ENCODE results near the gene ATP6V1E1.

Gene ATP6V1E1

DNA sequence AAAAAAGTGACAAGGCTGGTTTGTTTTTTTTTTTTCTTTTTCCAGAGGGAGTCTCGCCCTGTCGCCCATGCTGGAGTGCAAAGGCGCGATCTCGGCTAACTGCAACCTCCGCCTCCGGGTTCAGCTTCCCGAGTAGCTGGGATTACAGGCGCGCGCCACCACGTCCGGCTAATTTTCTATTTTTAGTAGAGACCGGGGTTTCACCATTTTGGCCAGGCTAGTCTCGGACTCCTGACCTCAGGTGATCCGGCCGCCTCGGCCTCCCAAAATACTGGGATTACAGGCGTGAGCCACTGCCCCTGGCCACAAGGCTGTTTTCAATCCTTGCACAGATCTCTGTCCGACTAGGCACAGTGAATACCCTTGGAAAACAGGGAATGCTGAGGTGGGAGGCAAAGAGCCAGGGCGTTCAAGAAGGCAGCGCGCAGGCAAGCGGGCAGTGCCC lies 566 bp downstream of the ATP6V1E1 start (continued):
- TF ChIP-seq ZNF624 (tag by site-specific recombination; IDR thresholded peaks at IDR 0.05): no peak
- no peak for TF ChIP-seq ZNF132 (tag by site-specific recombination; IDR thresholded peaks at IDR 0.05; ENCODE audit: borderline replicate concordance)

DNA sequence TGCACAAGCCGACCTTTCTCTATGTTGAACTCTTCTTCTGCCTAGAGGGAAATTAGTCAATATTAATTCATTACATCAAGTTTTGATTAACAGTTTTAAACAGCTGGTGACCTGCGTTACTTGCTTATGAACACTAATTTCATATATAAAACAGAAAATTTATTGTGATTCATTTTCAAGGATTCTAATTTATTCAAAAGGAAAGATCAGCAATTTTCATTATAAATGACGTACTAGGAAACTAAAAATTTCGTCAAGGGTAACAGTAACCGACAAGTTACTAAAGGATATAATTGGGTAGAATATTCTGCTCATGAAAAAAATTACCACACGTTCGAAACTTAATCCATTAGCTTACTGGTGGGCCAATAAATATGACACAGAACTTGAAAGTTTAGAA lies 15.3 kb downstream of the ATP6V1E1 start:
- Histone ChIP-seq H3K36me3 (ENCODE audit: control insufficient read depth in 2 of 2, insufficient read depth in 1 of 2, low read length in 2 of 2) (peaks cover 49 to 63% of the 10 kb centered on the region in 2 experiments), H3K4me3 (ENCODE audit: low read depth, low read length) (no peak overlapping the region), H3K4me1 (ENCODE audit: control insufficient read depth, insufficient read depth, low read length) (no peaks in the 10 kb centered on the region), H3K27ac (ENCODE audit: extremely low read depth, low read depth, low read length) (no peak overlapping the region), H3K9me3 (ENCODE audit: control insufficient read depth, insufficient read depth, low read depth, low read length) (no peaks in the 10 kb centered on the region)
- ChIA-PET CTCF (no interaction called here), POLR2A (no interaction called here)
- TF ChIP-seq GFI1B (tag by site-specific recombination; IDR thresholded peaks at IDR 0.05) (no peak), SALL2 (tag by site-specific recombination; IDR thresholded peaks at IDR 0.05; ENCODE audit: borderline replicate concordance) (no peak)

DNA sequence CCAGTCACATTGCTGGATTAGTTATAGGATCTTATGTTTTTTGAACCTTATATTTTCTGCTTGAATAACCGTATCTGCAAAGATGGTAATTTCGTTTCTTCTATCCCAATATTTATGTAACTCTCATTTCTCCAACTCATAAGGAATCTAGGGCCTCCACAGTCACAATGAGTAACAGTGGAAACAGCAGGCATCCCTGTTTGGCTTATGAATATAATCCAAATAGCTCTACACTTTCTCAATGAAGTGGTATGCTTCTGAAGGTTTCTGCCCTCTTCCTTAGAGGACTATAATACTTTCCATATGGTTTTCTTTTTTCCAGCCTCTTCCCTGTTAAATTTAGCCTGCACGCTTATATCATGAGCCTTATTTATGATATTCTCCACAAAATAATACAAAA lies 16.5 kb downstream of the ATP6V1E1 start:
- no peaks in the 10 kb centered on the region for H3K4me1 ChIP-seq (ENCODE audit: control insufficient read depth, insufficient read depth, low read length)
- peaks cover 37 to 65% of the 10 kb centered on the region in 2 experiments for H3K36me3 ChIP-seq (ENCODE audit: control insufficient read depth in 2 of 2, insufficient read depth in 1 of 2, low read length in 2 of 2)
- no peak overlapping the region for H3K27ac ChIP-seq (ENCODE audit: extremely low read depth, low read depth, low read length)
- no peak overlapping the region for H3K4me3 ChIP-seq (ENCODE audit: low read depth, low read length)
- CTCF ChIA-PET: interaction anchor here (0.6 kb wide), 1 partner anchor 114 kb away, joined by 3 read pairs; no protein-coding TSS in a partner anchor
- TF ChIP-seq ZNF621 (tag by site-specific recombination; IDR thresholded peaks at IDR 0.05) (no peak), TCF7L2 (IDR thresholded peaks at IDR 0.05; ENCODE audit: borderline replicate concordance, low read depth, low read length) (no peak), HOXD13 (CRISPR knock-in tag; IDR thresholded peaks at IDR 0.05; ENCODE audit: borderline replicate concordance) (no peak), ZFP41 (tag by site-specific recombination; IDR thresholded peaks at IDR 0.05; ENCODE audit: borderline replicate concordance) (no peak), ZNF585B (tag by site-specific recombination; IDR thresholded peaks at IDR 0.05) (no peak), ZNF24 (tag by site-specific recombination; IDR thresholded peaks at IDR 0.05) (no peak), ZNF354C (tag by site-specific recombination; IDR thresholded peaks at IDR 0.05; ENCODE audit: borderline replicate concordance, low read depth) (no peak), GLIS2 (tag by site-specific recombination; IDR thresholded peaks at IDR 0.05) (no peak), ZNF677 (tag by site-specific recombination; IDR thresholded peaks at IDR 0.05) (no peak), ZNF530 (tag by site-specific recombination; IDR thresholded peaks at IDR 0.05; ENCODE audit: low read depth) (no peak)
- TF ChIP-seq, protein P1, sequence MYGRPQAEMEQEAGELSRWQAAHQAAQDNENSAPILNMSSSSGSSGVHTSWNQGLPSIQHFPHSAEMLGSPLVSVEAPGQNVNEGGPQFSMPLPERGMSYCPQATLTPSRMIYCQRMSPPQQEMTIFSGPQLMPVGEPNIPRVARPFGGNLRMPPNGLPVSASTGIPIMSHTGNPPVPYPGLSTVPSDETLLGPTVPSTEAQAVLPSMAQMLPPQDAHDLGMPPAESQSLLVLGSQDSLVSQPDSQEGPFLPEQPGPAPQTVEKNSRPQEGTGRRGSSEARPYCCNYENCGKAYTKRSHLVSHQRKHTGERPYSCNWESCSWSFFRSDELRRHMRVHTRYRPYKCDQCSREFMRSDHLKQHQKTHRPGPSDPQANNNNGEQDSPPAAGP (tag by site-specific recombination; IDR thresholded peaks at IDR 0.05): no peak
- POLR2A ChIA-PET: no interaction called here
- H3K9me3 ChIP-seq (ENCODE audit: control insufficient read depth, insufficient read depth, low read depth, low read length): no peaks in the 10 kb centered on the region

DNA sequence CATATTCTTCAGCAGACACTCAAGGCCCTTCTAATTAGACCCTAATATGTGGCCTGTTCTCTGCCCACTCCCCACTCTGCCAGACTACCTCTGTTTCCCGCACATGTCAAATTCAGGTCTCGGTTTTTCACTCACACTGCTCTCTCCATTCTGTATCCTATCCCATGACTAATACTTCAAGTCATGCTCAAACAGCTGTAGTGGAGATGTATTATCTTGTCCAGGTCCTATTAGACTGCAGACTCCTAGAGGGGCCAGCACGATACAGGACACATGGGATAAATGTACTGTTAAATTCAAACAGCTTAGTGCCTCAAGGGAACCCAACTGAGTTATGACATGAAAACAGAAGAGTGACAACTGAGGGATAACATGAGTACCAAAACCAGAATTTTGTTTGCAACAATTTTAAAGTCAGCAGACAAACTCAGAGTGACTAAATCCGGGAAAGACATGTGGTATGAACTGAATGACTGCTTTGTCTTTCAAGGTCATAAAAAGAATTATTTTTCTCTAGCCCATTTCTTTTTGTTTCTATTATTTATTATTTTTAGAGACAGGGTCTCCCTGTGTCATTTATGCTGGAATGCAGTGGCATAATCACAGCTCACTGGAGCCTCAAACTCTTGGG lies 20.5 kb downstream of the ATP6V1E1 start:
- Histone ChIP-seq H3K4me1 (ENCODE audit: control insufficient read depth, insufficient read depth, low read length) (peaks cover 2% of the 10 kb centered on the region; the same call in 1 of the 2 replicates), H3K9me3 (ENCODE audit: control insufficient read depth, insufficient read depth, low read depth, low read length) (no peaks in the 10 kb centered on the region), H3K4me3 (ENCODE audit: low read depth, low read length) (no peak overlapping the region), H3K36me3 (ENCODE audit: control insufficient read depth in 2 of 2, insufficient read depth in 1 of 2, low read length in 2 of 2) (peaks cover 26 to 80% of the 10 kb centered on the region in 2 experiments), H3K27ac (ENCODE audit: extremely low read depth, low read depth, low read length) (no peak overlapping the region)
- ChIA-PET POLR2A (no interaction called here), CTCF (no interaction called here)
- TF ChIP-seq ZNF530 (tag by site-specific recombination; IDR thresholded peaks at IDR 0.05; ENCODE audit: low read depth) (no peak), ZNF23 (tag by site-specific recombination; IDR thresholded peaks at IDR 0.05; ENCODE audit: borderline replicate concordance) (no peak), ZNF629 (tag by site-specific recombination; IDR thresholded peaks at IDR 0.05) (no peak), ZBTB20 (tag by site-specific recombination; IDR thresholded peaks at IDR 0.05) (no peak), ZNF394 (tag by site-specific recombination; IDR thresholded peaks at IDR 0.05; ENCODE audit: borderline replicate concordance) (no peak), ZNF658 (tag by site-specific recombination; IDR thresholded peaks at IDR 0.05) (no peak), ZNF473 (tag by site-specific recombination; IDR thresholded peaks at IDR 0.05) (no peak), ZNF169 (tag by site-specific recombination; IDR thresholded peaks at IDR 0.05) (no peak), ZBTB21 (tag by site-specific recombination; IDR thresholded peaks at IDR 0.05) (no peak), ZEB2 (tag by site-specific recombination; IDR thresholded peaks at IDR 0.05) (no peak), ZNF837 (tag by site-specific recombination; IDR thresholded peaks at IDR 0.05) (no peak), ZNF274 (IDR thresholded peaks at IDR 0.05; ENCODE audit: low read length) (no peak), ZNF274 (tag by site-specific recombination; IDR thresholded peaks at IDR 0.05; ENCODE audit: borderline replicate concordance) (no peak), KLF7 (tag by site-specific recombination; IDR thresholded peaks at IDR 0.05; ENCODE audit: borderline replicate concordance) (no peak)
- TF ChIP-seq, protein P2, sequence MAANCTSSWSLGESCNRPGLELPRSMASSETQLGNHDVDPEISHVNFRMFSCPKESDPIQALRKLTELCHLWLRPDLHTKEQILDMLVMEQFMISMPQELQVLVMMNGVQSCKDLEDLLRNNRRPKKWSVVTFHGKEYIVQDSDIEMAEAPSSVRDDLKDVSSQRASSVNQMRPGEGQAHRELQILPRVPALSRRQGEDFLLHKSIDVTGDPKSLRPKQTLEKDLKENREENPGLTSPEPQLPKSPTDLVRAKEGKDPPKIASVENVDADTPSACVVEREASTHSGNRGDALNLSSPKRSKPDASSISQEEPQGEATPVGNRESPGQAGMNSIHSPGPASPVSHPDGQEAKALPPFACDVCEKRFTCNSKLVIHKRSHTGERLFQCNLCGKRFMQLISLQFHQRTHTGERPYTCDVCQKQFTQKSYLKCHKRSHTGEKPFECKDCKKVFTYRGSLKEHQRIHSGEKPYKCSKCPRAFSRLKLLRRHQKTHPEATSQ (tag by site-specific recombination; IDR thresholded peaks at IDR 0.05): no peak
